ENCODE results near the gene TPRG1.

DNA sequence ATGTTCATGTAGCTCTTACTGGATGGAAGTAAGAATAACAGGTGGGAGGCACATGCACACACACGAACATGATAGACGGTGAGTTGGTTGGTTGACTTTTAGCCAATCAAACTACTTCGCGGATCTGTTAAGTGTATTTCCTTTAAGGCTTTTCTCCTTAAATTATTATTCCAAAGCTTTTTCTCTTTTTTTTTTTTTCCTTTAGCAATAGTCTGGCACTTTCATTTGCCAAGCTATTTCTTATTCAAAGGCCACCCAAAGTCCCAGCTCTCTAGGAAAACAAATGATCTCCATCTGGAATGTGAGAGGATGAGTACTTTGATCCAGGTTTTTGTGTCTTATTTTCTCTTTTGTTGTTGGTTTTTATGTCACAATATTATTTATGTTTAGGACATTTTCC, 141.1 kb downstream of the TPRG1 start:
- TF ChIP-seq POLR2A (IDR thresholded peaks at IDR 0.05; ENCODE audit: low read length) (no peak), GATA1 (IDR thresholded peaks at IDR 0.05; ENCODE audit: low read depth, low read length) (no peak)

All from erythroblast (primary cell).